Measurements from ENCODE around the gene ZAR1L.

Gene ZAR1L

GRCh38 chr13:32254916-32255723 lies 60.0 kb downstream of the ZAR1L start:
- DNase-seq: no peak

GRCh38 chr13:32254416-32254815 lies 60.7 kb downstream of the ZAR1L start:
- DNase-seq: no peak

- DNase-seq: no peak
Observed at GRCh38 chr13:32253911-32254399, 61.2 kb downstream of the ZAR1L start.

All from SHP77 (cell line).